HepG2 (cell line): Measurements from ENCODE around the gene SSBP4. TPM values are rescaled to one million over a fixed set of nuclear protein-coding genes. Genes with fewer than 3 reads are reported as not detected.

Experiments used
- DPF2 ChIP-seq: sonication (generic); formaldehyde crosslinking; IDR thresholded peaks from 2 replicates; pipeline ENCODE4 v1.4.0; 2020; ENCODE audit warnings: mild to moderate bottlenecking, low read depth, missing genetic modification reagents, borderline replicate concordance
- HES4 ChIP-seq: sonication (generic); formaldehyde crosslinking; IDR thresholded peaks from 2 replicates; pipeline ENCODE4 v1.9.0; 2021; ENCODE audit warnings: mild to moderate bottlenecking, missing genetic modification reagents, borderline replicate concordance
- HMG20A ChIP-seq: IDR thresholded peaks from 2 replicates; pipeline ENCODE4 v1.6.1; 2016; ENCODE audit warnings: borderline replicate concordance
- MED8 ChIP-seq: sonication (generic); formaldehyde crosslinking; IDR thresholded peaks from 2 replicates; pipeline ENCODE4 v1.8.1; 2023; ENCODE audit warnings: mild to moderate bottlenecking, missing genetic modification reagents; ENCODE audit not compliant: insufficient replicate concordance
- NFYB ChIP-seq: sonication (generic); formaldehyde crosslinking; IDR thresholded peaks from 2 replicates; pipeline ENCODE4 v1.4.0; 2020; ENCODE audit warnings: missing genetic modification reagents
- PPARG ChIP-seq: conservative IDR thresholded peaks from 2 replicates; pipeline ENCODE4 v1.6.1; 2016; ENCODE audit warnings: missing biosample characterization, missing genetic modification reagents
- SALL1 ChIP-seq: sonication (generic); formaldehyde crosslinking; IDR thresholded peaks from 2 replicates; pipeline ENCODE4 v1.8.0; 2022; ENCODE audit warnings: mild to moderate bottlenecking, missing genetic modification reagents
- SIN3A ChIP-seq: IDR thresholded peaks from 2 replicates; pipeline ENCODE4 v1.6.1; 2011; ENCODE audit warnings: low read depth, mild to moderate bottlenecking, control low read depth, low read length, borderline replicate concordance
- SRSF9 ChIP-seq: fragments of 200-400 bp; formaldehyde crosslinking; IDR thresholded peaks from 2 replicates; pipeline ENCODE4 v1.6.1; 2018; ENCODE audit warnings: borderline replicate concordance, mild to moderate bottlenecking, low read depth, low read length; ENCODE audit not compliant: insufficient read depth, poor library complexity, severe bottlenecking
- THYN1 ChIP-seq: sonication (generic); formaldehyde crosslinking; IDR thresholded peaks from 2 replicates; pipeline ENCODE4 v1.8.1; 2023; ENCODE audit warnings: low read depth, mild to moderate bottlenecking, moderate library complexity, missing genetic modification reagents, borderline replicate concordance
- U2AF2 ChIP-seq: fragments of 200-400 bp; formaldehyde crosslinking; IDR thresholded peaks from 2 replicates; pipeline ENCODE4 v1.6.1; 2017; ENCODE audit warnings: low read depth, mild to moderate bottlenecking, low read length
- YEATS2 ChIP-seq: sonication (generic); formaldehyde crosslinking; IDR thresholded peaks from 2 replicates; pipeline ENCODE4 v1.4.0; 2020; ENCODE audit warnings: missing genetic modification reagents, borderline replicate concordance
- ZKSCAN8 ChIP-seq: IDR thresholded peaks from 2 replicates; pipeline ENCODE4 v1.6.1; 2016; ENCODE audit warnings: borderline replicate concordance, missing genetic modification reagents, missing compliant biosample characterization
- ZMYM2 ChIP-seq: sonication (generic); formaldehyde crosslinking; IDR thresholded peaks from 2 replicates; pipeline ENCODE4 v1.8.0; 2022; ENCODE audit warnings: mild to moderate bottlenecking, missing genetic modification reagents
- ZNF101 ChIP-seq: sonication (generic); formaldehyde crosslinking; IDR thresholded peaks from 2 replicates; pipeline ENCODE4 v1.4.0; 2020; ENCODE audit warnings: mild to moderate bottlenecking, low read depth, missing genetic modification reagents, borderline replicate concordance
- ZNF160 ChIP-seq: sonication (generic); formaldehyde crosslinking; IDR thresholded peaks from 2 replicates; pipeline ENCODE4 v1.8.0; 2022; ENCODE audit warnings: mild to moderate bottlenecking, inconsistent platforms, missing genetic modification reagents
- ZNF20 ChIP-seq: sonication (generic); formaldehyde crosslinking; IDR thresholded peaks from 2 replicates; pipeline ENCODE4 v1.4.0; 2020; ENCODE audit warnings: mild to moderate bottlenecking, moderate library complexity, missing genetic modification reagents
- ZNF263 ChIP-seq: sonication (generic); formaldehyde crosslinking; IDR thresholded peaks from 2 replicates; pipeline ENCODE4 v1.4.0; 2020; ENCODE audit warnings: missing genetic modification reagents
- ZNF282 ChIP-seq: fragments of 450-650 bp; IDR thresholded peaks from 2 replicates; pipeline ENCODE4 v1.6.1; 2018; ENCODE audit not compliant: partially characterized antibody
- ZNF674 ChIP-seq: sonication (generic); formaldehyde crosslinking; IDR thresholded peaks from 2 replicates; pipeline ENCODE4 v1.5.0; 2020; ENCODE audit warnings: low read depth, mild to moderate bottlenecking, missing genetic modification reagents
- ZNF780A ChIP-seq: sonication (generic); formaldehyde crosslinking; IDR thresholded peaks from 2 replicates; pipeline ENCODE4 v1.8.0; 2022; ENCODE audit warnings: mild to moderate bottlenecking, missing genetic modification reagents, moderate library complexity
- ZUFSP ChIP-seq: sonication (generic); formaldehyde crosslinking; IDR thresholded peaks from 2 replicates; pipeline ENCODE4 v1.9.0; 2021; ENCODE audit warnings: missing genetic modification reagents, mild to moderate bottlenecking, borderline replicate concordance
- polyA plus RNA-seq, 8 experiments: library from polyadenylated mRNA; depleted of rRNA in 3 of 8; stranded (reverse) in 7 of 8; unstranded in 1 of 8; fragments of >200 nt; fragmentation: Illumina TruSeq in 4 of 8; extraction: Trizol in 4 of 8; gene quantifications; 2 replicates each; pipeline versions ENCODE4 v1.2.1 to v1.2.3, GENCODE V29; 2011 to 2016; ENCODE audit warnings: low read depth in 4 of 8, missing spikeins in 1 of 8, mixed read lengths in 1 of 8; ENCODE audit not compliant: insufficient read depth in 1 of 8
- total RNA-seq, 5 experiments: library from RNA; depleted of rRNA; stranded (reverse); fragments of >200 nt; fragmentation: Illumina TruSeq; extraction: Trizol; gene quantifications; 2 replicates each; pipeline ENCODE4 v1.2.3, GENCODE V29; 2016; ENCODE audit warnings: low read depth in 1 of 5
- TF ChIP-seq, protein P1 (sequence below): sonication (generic); formaldehyde crosslinking; IDR thresholded peaks from 2 replicates; pipeline ENCODE4 v1.4.0; 2020; ENCODE audit warnings: mild to moderate bottlenecking, missing genetic modification reagents
- TF ChIP-seq, protein P2 (sequence below): sonication (generic); formaldehyde crosslinking; IDR thresholded peaks from 2 replicates; pipeline ENCODE4 v1.5.1; 2020; ENCODE audit warnings: mild to moderate bottlenecking, missing genetic modification reagents, moderate library complexity

SSBP4 gene
- total and polyA plus RNA-seq, 2 of the 13 experiments (the other 11 are each of a cell fraction or from before 2014, with no cell fraction given), result 20.8 to 39.5 TPM

DNA sequence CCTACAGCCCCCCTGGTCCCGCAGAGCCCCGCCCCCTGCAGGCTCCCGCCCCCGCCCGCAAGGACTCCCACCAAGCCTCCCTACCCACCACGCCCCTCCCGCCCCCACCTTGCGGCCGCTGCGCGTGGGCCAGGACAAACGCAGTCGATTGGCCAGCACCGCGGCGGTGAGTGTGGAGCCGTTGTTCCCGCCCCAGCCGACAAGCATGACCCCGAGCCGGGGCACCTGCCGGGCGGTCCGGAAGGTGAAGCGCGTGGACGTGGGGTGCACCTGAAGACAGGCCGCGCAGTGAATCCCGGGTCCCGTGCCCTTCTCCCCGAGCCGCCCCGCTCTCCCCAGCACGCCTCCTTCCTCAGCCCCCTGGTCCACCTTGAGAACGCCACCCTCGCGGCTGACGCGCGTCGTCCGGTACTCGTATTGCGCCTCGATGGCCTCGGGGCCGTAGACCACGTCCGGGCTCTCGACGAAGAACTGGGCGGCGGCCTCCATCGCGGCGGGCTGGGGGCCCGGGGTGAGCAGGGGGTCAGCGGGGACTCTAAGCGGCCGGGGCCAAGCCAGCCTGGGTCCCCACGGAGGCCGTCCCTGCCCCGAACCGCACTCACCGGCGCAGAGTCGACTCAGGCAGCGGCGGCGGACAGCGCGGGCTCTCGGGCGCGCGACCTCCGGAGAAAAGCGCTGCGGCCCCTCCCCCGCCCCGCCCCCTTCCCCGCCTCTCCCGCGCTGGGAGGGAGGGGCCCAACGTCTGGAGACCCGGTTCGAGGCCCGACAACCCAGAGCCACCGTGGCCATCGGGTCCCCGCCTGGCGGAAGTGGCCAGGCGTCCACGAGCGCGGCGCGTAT, 18.5 kb downstream of the SSBP4 start, which contains the start of gene ISYNA1 (continued):
- TF ChIP-seq ZUFSP (CRISPR knock-in tag), result no peak
- TF ChIP-seq ZNF674 (CRISPR knock-in tag), result no peak
- TF ChIP-seq SRSF9, result no peak
- TF ChIP-seq ZNF282, result no peak
- TF ChIP-seq ZNF160 (CRISPR knock-in tag), result no peak; the same call in 1 of the 2 replicates
- no peak for TF ChIP-seq ZNF780A
- no peak for TF ChIP-seq THYN1 (CRISPR knock-in tag)
- TF ChIP-seq, protein P1, sequence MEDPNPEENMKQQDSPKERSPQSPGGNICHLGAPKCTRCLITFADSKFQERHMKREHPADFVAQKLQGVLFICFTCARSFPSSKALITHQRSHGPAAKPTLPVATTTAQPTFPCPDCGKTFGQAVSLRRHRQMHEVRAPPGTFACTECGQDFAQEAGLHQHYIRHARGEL (CRISPR knock-in tag), result no peak
- peak; percentile 25; the same call in 1 of the 2 replicates for TF ChIP-seq SIN3A
- TF ChIP-seq ZNF20 (CRISPR knock-in tag), result no peak
- TF ChIP-seq ZNF101 (CRISPR knock-in tag), result no peak
- no peak for TF ChIP-seq MED8 (CRISPR knock-in tag)
- TF ChIP-seq DPF2 (CRISPR knock-in tag), result no peak
- TF ChIP-seq ZNF263 (CRISPR knock-in tag), result no peak
- TF ChIP-seq YEATS2 (CRISPR knock-in tag), result no peak
- 0 out of 2 replicates have a peak, but pooled peaks have one; percentile 8 for TF ChIP-seq SALL1 (CRISPR knock-in tag)
- peak; percentile 53; the same call in 1 of the 2 replicates for TF ChIP-seq ZMYM2 (CRISPR knock-in tag)
- no peak for TF ChIP-seq PPARG
- TF ChIP-seq HES4, result peak; percentile 73; the same call in 1 of the 2 replicates
- TF ChIP-seq U2AF2, result no peak
- TF ChIP-seq NFYB (CRISPR knock-in tag), result no peak
- TF ChIP-seq, protein P2, sequence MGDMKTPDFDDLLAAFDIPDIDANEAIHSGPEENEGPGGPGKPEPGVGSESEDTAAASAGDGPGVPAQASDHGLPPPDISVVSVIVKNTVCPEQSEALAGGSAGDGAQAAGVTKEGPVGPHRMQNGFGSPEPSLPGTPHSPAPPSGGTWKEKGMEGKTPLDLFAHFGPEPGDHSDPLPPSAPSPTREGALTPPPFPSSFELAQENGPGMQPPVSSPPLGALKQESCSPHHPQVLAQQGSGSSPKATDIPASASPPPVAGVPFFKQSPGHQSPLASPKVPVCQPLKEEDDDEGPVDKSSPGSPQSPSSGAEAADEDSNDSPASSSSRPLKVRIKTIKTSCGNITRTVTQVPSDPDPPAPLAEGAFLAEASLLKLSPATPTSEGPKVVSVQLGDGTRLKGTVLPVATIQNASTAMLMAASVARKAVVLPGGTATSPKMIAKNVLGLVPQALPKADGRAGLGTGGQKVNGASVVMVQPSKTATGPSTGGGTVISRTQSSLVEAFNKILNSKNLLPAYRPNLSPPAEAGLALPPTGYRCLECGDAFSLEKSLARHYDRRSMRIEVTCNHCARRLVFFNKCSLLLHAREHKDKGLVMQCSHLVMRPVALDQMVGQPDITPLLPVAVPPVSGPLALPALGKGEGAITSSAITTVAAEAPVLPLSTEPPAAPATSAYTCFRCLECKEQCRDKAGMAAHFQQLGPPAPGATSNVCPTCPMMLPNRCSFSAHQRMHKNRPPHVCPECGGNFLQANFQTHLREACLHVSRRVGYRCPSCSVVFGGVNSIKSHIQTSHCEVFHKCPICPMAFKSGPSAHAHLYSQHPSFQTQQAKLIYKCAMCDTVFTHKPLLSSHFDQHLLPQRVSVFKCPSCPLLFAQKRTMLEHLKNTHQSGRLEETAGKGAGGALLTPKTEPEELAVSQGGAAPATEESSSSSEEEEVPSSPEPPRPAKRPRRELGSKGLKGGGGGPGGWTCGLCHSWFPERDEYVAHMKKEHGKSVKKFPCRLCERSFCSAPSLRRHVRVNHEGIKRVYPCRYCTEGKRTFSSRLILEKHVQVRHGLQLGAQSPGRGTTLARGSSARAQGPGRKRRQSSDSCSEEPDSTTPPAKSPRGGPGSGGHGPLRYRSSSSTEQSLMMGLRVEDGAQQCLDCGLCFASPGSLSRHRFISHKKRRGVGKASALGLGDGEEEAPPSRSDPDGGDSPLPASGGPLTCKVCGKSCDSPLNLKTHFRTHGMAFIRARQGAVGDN (CRISPR knock-in tag), result peak; percentile 65
- no peak for TF ChIP-seq ZKSCAN8 (CRISPR knock-in tag)
- no peak for TF ChIP-seq HMG20A (CRISPR knock-in tag)
